Parathyroid adenoma (tissue), 2 donors: Measurements from ENCODE around the gene FAM83C.

Experiments
- H2AFZ ChIP-seq: fragments of 300-600 bp; sonication (generic); one replicate; pipeline ENCODE4 v1.7.0; 2017; ENCODE audit warnings: antibody characterized with exemption, mild to moderate bottlenecking
- H3K27ac ChIP-seq: fragments of 300-600 bp; sonication (generic); one replicate; pipeline ENCODE4 v1.7.0; 2017
- H3K27me3 ChIP-seq: fragments of 300-600 bp; sonication (generic); one replicate; pipeline ENCODE4 v1.7.0; 2017; ENCODE audit warnings: low read length; ENCODE audit not compliant: control insufficient read depth, insufficient read depth
- H3K36me3 ChIP-seq: fragments of 300-600 bp; sonication (generic); one replicate; pipeline ENCODE4 v1.7.0; 2017; ENCODE audit warnings: low read length; ENCODE audit not compliant: control insufficient read depth, insufficient read depth
- H3K4me1 ChIP-seq: fragments of 300-600 bp; sonication (generic); one replicate; pipeline ENCODE4 v1.7.0; 2017; ENCODE audit warnings: control low read depth
- H3K4me2 ChIP-seq: fragments of 300-600 bp; sonication (generic); one replicate; pipeline ENCODE4 v1.7.0; 2017; ENCODE audit warnings: low read length
- H3K4me3 ChIP-seq: fragments of 300-600 bp; sonication (generic); one replicate; pipeline ENCODE4 v1.7.0; 2017; ENCODE audit warnings: low read depth, low read length
- H3K79me2 ChIP-seq: fragments of 300-600 bp; sonication (generic); one replicate; pipeline ENCODE4 v1.7.0; 2017; ENCODE audit warnings: control low read depth
- H3K9ac ChIP-seq: fragments of 300-600 bp; sonication (generic); one replicate; pipeline ENCODE4 v1.7.0; 2017; ENCODE audit warnings: mild to moderate bottlenecking
- H3K9me3 ChIP-seq: fragments of 300-600 bp; sonication (generic); one replicate; pipeline ENCODE4 v1.7.0; 2017; ENCODE audit warnings: low read length; ENCODE audit not compliant: control insufficient read depth
- CTCF ChIP-seq: fragments of 300-600 bp; sonication (generic); IDR thresholded peaks from one replicate; pipeline ENCODE4 v1.7.0; 2017; ENCODE audit warnings: antibody characterized with exemption, mild to moderate bottlenecking
- donor health status: primary hyperparathyroidism.

The FAM83C gene

GRCh38 chr20:35277531-35278395, 14.5 kb downstream of the FAM83C start, which contains the start of gene MMP24OS:
MMP24OS (minus strand) TSS chr20:35278122; CDS start chr20:35277929, 193 bp downstream.
- peaks cover 14% of the 10 kb centered on the region for H3K4me1 ChIP-seq
- no peak for TF ChIP-seq CTCF
- H3K27me3 ChIP-seq = no peaks in the 10 kb centered on the region
- no peak within 1 kb of the TSS for H3K9ac ChIP-seq
- no peaks in the 10 kb centered on the region for H3K9me3 ChIP-seq
- H3K4me3 ChIP-seq = peak within 1 kb of the TSS; percentile 60
- H2AFZ ChIP-seq = peak within 1 kb of the TSS; percentile 84
- H3K4me2 ChIP-seq = peak within 1 kb of the TSS; percentile 88
- H3K36me3 ChIP-seq = no peaks in the 10 kb centered on the region
- peak within 1 kb of the TSS; percentile 84 for H3K27ac ChIP-seq
- H3K79me2 ChIP-seq = peaks cover 8% of the 10 kb centered on the region

GRCh38 chr20:35277127-35277526, 15.1 kb downstream of the FAM83C start:
- H2AFZ ChIP-seq = peak overlapping the region; percentile 65
- peak overlapping the region; percentile 63 for H3K27ac ChIP-seq
- H3K27me3 ChIP-seq = no peaks in the 10 kb centered on the region
- no peaks in the 10 kb centered on the region for H3K9me3 ChIP-seq
- peaks cover 14% of the 10 kb centered on the region for H3K4me1 ChIP-seq
- H3K4me2 ChIP-seq = peak overlapping the region; percentile 88
- H3K4me3 ChIP-seq = peak overlapping the region; percentile 60
- no peaks in the 10 kb centered on the region for H3K36me3 ChIP-seq
- H3K9ac ChIP-seq = no peak overlapping the region
- H3K79me2 ChIP-seq = peaks cover 4% of the 10 kb centered on the region
- TF ChIP-seq CTCF = no peak

GRCh38 chr20:35276408-35276807, 15.8 kb downstream of the FAM83C start:
- Histone ChIP-seq H3K4me1 (peaks cover 14% of the 10 kb centered on the region), H3K4me3 (no peak overlapping the region), H3K9ac (no peak overlapping the region), H3K4me2 (no peak overlapping the region), H3K79me2 (peaks cover 2% of the 10 kb centered on the region), H3K36me3 (no peaks in the 10 kb centered on the region), H2AFZ (no peak overlapping the region), H3K27ac (no peak overlapping the region), H3K27me3 (no peaks in the 10 kb centered on the region), H3K9me3 (no peaks in the 10 kb centered on the region)
- no peak for TF ChIP-seq CTCF

- Histone ChIP-seq H3K36me3 (no peaks in the 10 kb centered on the region), H3K27me3 (no peaks in the 10 kb centered on the region), H3K4me3 (no peak overlapping the region), H3K27ac (no peak overlapping the region), H2AFZ (no peak overlapping the region), H3K79me2 (peaks cover 2% of the 10 kb centered on the region), H3K4me2 (no peak overlapping the region), H3K4me1 (peaks cover 14% of the 10 kb centered on the region), H3K9ac (no peak overlapping the region), H3K9me3 (no peaks in the 10 kb centered on the region)
- no peak for TF ChIP-seq CTCF
Measured at GRCh38 chr20:35275741-35276251, 16.4 kb downstream of the FAM83C start.
